ENCODE results near the gene ETFA. TPM values are rescaled to one million over a fixed set of nuclear protein-coding genes. Genes with fewer than 3 reads are reported as not detected.
A peak's percentile ranks its signal among the peaks of the same experiment; 100 is the strongest.

Gene ETFA
- total and polyA plus RNA-seq, 8 donors, result 102 to 148 (median 130) TPM

DNA sequence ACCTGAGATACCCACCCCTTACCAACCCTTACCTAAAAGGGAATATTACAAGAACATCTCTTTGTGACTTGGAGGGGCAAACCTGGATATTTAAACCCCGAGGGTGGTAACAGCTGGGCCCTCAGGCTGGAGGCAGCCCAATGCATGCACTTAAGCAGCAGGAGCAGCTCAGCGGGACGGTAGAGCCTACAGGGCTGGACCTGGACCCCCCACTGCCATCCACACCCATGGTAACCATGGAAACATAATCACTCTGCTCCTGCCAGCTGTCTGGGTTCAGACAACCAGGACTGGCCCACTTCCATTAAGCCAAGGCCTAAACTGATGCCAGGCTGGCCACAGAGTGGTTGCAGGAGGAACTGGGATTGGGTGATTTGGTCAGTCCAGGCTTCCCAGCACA lies 52.8 kb downstream of the ETFA start:
- intact Hi-C loops (cut with DNase I), result no loop called here
- ATAC-seq, result no peak
- H3K9me3 ChIP-seq, result peaks cover 0 to 15% of the 10 kb centered on the region in 2 donors
- H3K4me1 ChIP-seq, result no peaks in the 10 kb centered on the region
- TF ChIP-seq, protein P1, sequence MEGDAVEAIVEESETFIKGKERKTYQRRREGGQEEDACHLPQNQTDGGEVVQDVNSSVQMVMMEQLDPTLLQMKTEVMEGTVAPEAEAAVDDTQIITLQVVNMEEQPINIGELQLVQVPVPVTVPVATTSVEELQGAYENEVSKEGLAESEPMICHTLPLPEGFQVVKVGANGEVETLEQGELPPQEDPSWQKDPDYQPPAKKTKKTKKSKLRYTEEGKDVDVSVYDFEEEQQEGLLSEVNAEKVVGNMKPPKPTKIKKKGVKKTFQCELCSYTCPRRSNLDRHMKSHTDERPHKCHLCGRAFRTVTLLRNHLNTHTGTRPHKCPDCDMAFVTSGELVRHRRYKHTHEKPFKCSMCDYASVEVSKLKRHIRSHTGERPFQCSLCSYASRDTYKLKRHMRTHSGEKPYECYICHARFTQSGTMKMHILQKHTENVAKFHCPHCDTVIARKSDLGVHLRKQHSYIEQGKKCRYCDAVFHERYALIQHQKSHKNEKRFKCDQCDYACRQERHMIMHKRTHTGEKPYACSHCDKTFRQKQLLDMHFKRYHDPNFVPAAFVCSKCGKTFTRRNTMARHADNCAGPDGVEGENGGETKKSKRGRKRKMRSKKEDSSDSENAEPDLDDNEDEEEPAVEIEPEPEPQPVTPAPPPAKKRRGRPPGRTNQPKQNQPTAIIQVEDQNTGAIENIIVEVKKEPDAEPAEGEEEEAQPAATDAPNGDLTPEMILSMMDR (IDR thresholded peaks at IDR 0.05), result no peak
- H3K36me3 ChIP-seq, result peaks cover 0 to 56% of the 10 kb centered on the region in 2 donors
- H3K27ac ChIP-seq, result no peak overlapping the region
- no peak overlapping the region for H3K4me3 ChIP-seq
- no peak for DNase-seq
- H3K27me3 ChIP-seq, result no peaks in the 10 kb centered on the region

DNA sequence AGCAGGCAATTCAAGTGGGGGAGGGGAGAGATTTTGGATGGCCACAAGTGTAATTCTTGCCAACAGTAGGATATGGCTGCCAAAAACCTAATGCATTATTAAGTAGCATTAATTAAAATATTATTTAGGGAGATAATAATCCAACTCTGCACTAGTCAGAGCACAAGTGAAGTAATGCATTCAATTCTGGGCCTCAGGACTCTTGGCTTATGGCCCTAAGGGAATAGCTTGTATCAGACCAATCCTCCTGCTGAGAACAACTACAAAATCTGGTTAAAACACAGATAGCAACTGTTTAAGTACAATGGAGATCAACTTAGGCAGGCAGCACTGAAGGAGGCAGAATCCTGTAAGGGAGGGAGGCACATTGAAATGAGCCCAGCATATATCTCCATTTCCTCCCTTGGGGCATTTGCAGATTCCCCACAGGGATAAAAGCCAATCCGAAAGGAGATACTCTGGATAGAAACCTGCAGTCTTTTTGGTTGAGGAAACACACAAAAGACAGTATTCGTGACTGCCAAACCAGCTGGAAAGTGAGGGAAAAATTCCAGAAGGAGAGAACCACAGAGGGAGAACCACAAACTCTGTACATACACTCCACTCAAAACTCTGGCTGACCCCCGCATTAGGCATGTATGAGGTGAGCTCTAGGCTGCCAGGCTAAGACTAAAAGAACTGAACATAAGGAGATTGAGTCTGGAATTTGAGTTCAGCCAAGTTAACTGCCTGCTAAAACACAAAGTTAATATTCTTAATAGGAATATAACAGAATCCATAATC lies 57.4 kb downstream of the ETFA start:
- H3K36me3 ChIP-seq, result peaks cover 0 to 11% of the 10 kb centered on the region in 2 donors
- H3K27ac ChIP-seq, result no peak overlapping the region
- H3K27me3 ChIP-seq, result no peaks in the 10 kb centered on the region
- no peaks in the 10 kb centered on the region for H3K4me1 ChIP-seq
- intact Hi-C loops (cut with DNase I), result no loop called here
- peak in 2 of 4 donors; percentile 76 to 82 for DNase-seq
- peaks cover 0 to 3% of the 10 kb centered on the region in 2 donors for H3K9me3 ChIP-seq
- no peak for ATAC-seq
- H3K4me3 ChIP-seq, result no peak overlapping the region
- TF ChIP-seq, protein P1 (IDR thresholded peaks at IDR 0.05), result no peak

DNA sequence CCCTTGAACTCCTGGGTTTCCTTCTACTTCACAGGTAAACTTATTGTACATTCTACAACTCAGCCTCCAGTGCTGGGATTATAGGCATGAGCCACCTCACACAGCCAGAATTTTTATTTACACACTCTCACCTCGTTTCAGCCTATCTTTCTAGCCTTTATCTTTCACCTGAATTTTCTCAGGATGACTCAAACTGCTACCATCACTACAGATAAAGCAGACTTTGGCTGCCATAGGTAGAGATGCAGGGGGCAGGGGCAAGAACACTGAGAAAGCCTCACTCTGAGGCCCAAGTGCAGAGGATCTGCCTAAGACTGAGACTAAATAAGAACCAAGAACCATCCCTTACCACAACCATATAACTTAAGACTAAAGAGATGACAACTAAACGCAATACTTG lies 59.0 kb downstream of the ETFA start:
- no peak for ATAC-seq

DNA sequence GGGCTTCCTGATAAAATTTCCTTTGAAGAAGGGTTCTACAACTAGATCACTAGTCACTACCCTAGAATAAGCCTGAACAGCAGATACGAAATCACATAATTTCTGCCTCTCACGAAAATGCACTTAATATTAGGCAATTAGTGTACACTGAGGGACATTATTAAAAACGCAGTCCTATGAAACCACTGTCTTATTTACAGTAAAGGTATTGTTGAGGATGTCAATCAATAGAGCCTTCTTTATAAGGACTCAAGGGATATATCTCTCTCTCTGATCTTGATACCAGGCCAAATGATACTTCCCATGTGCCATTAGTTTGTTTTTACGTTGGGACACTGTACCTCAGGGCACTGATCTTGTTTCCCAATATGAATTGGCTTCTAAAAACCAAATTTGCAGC lies 59.6 kb downstream of the ETFA start:
- Histone ChIP-seq H3K4me3 (no peak overlapping the region), H3K4me1 (no peaks in the 10 kb centered on the region), H3K9me3 (no peaks in the 10 kb centered on the region), H3K36me3 (no peaks in the 10 kb centered on the region), H3K27ac (no peak overlapping the region), H3K27me3 (no peaks in the 10 kb centered on the region)
- DNase-seq, result no peak
- TF ChIP-seq, protein P1 (IDR thresholded peaks at IDR 0.05), result no peak
- intact Hi-C loops (cut with DNase I), result no loop called here
- ATAC-seq, result no peak

More for the DNA sequence above, 59.0 kb downstream of the ETFA start:
- H3K9me3 ChIP-seq, result no peaks in the 10 kb centered on the region
- H3K27me3 ChIP-seq, result no peaks in the 10 kb centered on the region
- no peak overlapping the region for H3K4me3 ChIP-seq
- intact Hi-C loops (cut with DNase I), result no loop called here
- no peak for DNase-seq
- H3K36me3 ChIP-seq, result no peaks in the 10 kb centered on the region
- H3K27ac ChIP-seq, result no peak overlapping the region
- TF ChIP-seq, protein P1 (IDR thresholded peaks at IDR 0.05), result no peak
- H3K4me1 ChIP-seq, result no peaks in the 10 kb centered on the region

DNA sequence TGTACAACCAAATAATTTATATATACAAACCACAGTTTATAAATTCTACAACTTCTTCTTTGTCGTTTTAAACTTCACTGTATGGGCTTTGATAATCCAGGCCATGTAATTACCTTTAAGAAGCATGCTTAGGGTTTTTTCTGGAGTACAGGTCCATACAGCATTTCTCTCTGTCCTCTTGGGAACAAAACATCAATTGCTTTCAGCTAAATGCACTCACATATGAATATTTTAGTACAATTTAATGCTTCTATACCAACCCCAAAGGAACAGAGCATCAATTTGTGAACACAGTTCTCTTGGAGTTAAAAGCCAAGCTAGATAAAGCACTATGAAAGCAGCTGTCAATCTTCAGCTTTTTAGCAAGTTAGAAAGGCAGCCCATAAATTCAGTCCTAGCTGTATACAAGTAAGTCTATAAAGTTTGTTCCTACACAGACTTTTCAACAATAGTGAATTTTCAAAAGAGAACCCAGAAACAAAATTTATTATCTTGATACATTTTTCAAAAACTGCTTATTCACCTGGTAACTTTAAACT lies 66.1 kb downstream of the ETFA start:
- TF ChIP-seq, protein P1 (IDR thresholded peaks at IDR 0.05), result no peak
- H3K9me3 ChIP-seq, result no peaks in the 10 kb centered on the region
- ATAC-seq, result no peak
- H3K27ac ChIP-seq, result no peak overlapping the region
- intact Hi-C loops (cut with DNase I), result no loop called here
- H3K36me3 ChIP-seq, result peaks cover 0 to 7% of the 10 kb centered on the region in 2 donors
- no peaks in the 10 kb centered on the region for H3K27me3 ChIP-seq
- H3K4me3 ChIP-seq, result no peak overlapping the region
- no peaks in the 10 kb centered on the region for H3K4me1 ChIP-seq
- no peak for DNase-seq
